Gastrocnemius medialis (tissue), 4 donors: ENCODE measurements around the gene DOCK4. TPM values are rescaled to one million over a fixed set of nuclear protein-coding genes. Genes with fewer than 3 reads are reported as not detected.
A peak's percentile ranks its signal among the peaks of the same experiment; 100 is the strongest.

Source experiments
- ATAC-seq, 2 donors: fragments of 150-250 bp; one replicate each; pipeline ENCODE4 v1.9.1; 2016
- DNase-seq, 2 donors: peaks; one replicate each; pipeline ENCODE4 v3.0.0-alpha.2; 2019
- H3K27ac ChIP-seq, 4 donors: fragments of 200-600 bp; sonication (generic); 1 replicate in 1 of 4; 2 replicates in 3 of 4; pipeline ENCODE4 v1.5.1; 2016 to 2018; ENCODE audit warnings: mild to moderate bottlenecking in 2 of 4, moderate library complexity in 1 of 4
- H3K27me3 ChIP-seq, 3 donors: fragments of 200-600 bp; sonication (generic) in 2 of 3; 1 replicate in 1 of 3; 2 replicates in 2 of 3; pipeline versions ENCODE4 v1.5.1 to v1.6.0; 2016 to 2019; ENCODE audit warnings: mild to moderate bottlenecking in 1 of 3, moderate library complexity in 1 of 3
- H3K36me3 ChIP-seq, 2 donors: fragments of 200-600 bp; sonication (generic) in 1 of 2; one replicate each; pipeline ENCODE4 v1.5.1; 2017 to 2018
- H3K4me1 ChIP-seq, 2 donors: fragments of 200-600 bp; sonication (generic) in 1 of 2; one replicate each; pipeline ENCODE4 v1.5.1; 2016 to 2017; ENCODE audit warnings: mild to moderate bottlenecking in 2 of 2
- H3K4me3 ChIP-seq, 4 donors: fragments of 200-600 bp; sonication (generic) in 3 of 4; 1 replicate in 1 of 4; 2 replicates in 3 of 4; pipeline ENCODE4 v1.5.1; 2016 to 2019; ENCODE audit warnings: mild to moderate bottlenecking in 2 of 4
- H3K9me3 ChIP-seq, 3 donors: fragments of 200-600 bp; sonication (generic) in 2 of 3; 1 replicate in 1 of 3; 2 replicates in 2 of 3; pipeline ENCODE4 v1.5.1; 2016 to 2019
- POLR2A ChIP-seq, 2 donors: fragments of 450-650 bp; IDR thresholded peaks; one replicate each; pipeline ENCODE4 v1.6.1; 2017; ENCODE audit warnings: antibody characterized with exemption in 2 of 2, mild to moderate bottlenecking in 2 of 2, moderate library complexity in 2 of 2
- in situ Hi-C, 4 donors: fragments of 200-750 bp; cut with MboI; loops; one replicate each; pipeline versions ENCODE4 v1.15.0 to v1.8.0; 2017; ENCODE audit warnings: low sequenced_read_pairs in 4 of 4
- intact Hi-C: fragments of 100-400 bp; cut with DNase I; formaldehyde crosslinking; loops from one replicate; pipeline ENCODE4 v1.15.1; 2023; ENCODE audit warnings: low total_unique reads
- total RNA-seq, 4 donors: library from RNA; depleted of rRNA; stranded (reverse); fragments of >200 nt; gene quantifications; one replicate each; pipeline versions ENCODE4 v1.1.0 to v1.2.3, GENCODE V29; 2016
- TF ChIP-seq, protein P1 (sequence below), 5 experiments: fragments of 450-650 bp in 3 of 5; fragments of 200-600 bp in 2 of 5; sonication (generic) in 2 of 5; IDR thresholded peaks in 4 of 5; conservative IDR thresholded peaks in 1 of 5; 1 replicate in 4 of 5; 2 replicates in 1 of 5; pipeline ENCODE4 v1.5.1; 2016 to 2019; ENCODE audit warnings: antibody characterized with exemption in 5 of 5, mild to moderate bottlenecking in 3 of 5, moderate library complexity in 3 of 5

Gene DOCK4
- total RNA-seq, 4 donors from 2014 or later: 8.7 to 12.0 (median 10.2) TPM

DNA sequence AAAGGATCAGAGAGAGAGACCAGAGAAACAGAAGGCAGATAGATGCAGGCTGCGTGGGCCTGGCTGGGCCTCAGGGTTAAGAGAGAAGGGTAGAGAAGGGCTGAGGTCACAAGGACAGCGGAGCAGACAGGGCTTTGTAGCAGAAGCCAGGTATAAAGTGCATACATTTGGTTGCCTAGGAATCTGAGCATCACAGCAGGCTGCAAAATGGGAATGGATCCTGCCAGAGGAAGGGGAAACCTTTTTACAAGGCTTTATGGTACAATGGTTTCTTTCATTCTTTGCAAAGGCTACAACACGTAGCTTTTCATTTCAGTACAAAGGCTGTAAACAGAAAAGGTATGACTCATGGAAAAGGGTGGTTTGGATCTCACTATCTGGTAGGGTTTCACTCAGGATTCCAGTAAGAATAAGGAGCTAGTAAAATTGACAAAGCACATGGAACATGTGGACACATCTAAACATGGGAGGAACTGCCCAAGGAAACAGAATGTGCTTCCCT is 275.1 kb downstream of the DOCK4 start:
- intact Hi-C loops: no loop called here
- ATAC-seq: peak; percentile 33

DNA sequence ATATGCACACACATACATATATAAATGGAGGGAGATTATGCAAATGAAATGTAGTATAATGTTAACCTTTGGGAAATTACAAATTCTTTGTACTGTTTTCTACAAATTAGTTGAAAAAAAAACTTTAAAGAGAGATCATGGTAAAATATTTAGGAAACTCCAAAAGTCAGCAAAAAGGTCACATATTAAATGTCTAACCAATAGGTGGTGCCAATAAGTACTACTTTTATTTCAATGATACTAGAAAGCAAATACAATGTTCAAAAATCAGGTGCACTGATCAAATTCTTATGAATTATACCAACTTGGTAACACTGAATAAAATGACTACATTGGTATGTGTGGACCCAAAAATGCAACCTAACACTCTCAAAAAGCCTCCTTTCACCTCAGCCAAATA is 276.9 kb downstream of the DOCK4 start:
- H3K9me3 ChIP-seq: no peaks in the 10 kb centered on the region
- no peak overlapping the region for H3K27ac ChIP-seq
- in situ Hi-C loops (no loop called here), intact Hi-C loops (no loop called here)
- ATAC-seq (no peak), DNase-seq (no peak)
- no peak for TF ChIP-seq POLR2A (IDR thresholded peaks at IDR 0.05)
- TF ChIP-seq, protein P1, sequence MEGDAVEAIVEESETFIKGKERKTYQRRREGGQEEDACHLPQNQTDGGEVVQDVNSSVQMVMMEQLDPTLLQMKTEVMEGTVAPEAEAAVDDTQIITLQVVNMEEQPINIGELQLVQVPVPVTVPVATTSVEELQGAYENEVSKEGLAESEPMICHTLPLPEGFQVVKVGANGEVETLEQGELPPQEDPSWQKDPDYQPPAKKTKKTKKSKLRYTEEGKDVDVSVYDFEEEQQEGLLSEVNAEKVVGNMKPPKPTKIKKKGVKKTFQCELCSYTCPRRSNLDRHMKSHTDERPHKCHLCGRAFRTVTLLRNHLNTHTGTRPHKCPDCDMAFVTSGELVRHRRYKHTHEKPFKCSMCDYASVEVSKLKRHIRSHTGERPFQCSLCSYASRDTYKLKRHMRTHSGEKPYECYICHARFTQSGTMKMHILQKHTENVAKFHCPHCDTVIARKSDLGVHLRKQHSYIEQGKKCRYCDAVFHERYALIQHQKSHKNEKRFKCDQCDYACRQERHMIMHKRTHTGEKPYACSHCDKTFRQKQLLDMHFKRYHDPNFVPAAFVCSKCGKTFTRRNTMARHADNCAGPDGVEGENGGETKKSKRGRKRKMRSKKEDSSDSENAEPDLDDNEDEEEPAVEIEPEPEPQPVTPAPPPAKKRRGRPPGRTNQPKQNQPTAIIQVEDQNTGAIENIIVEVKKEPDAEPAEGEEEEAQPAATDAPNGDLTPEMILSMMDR (IDR thresholded peaks at IDR 0.05 in 4 of 5, conservative IDR thresholded peaks at IDR 0.05 in 1 of 5): no peak
- H3K4me3 ChIP-seq: no peak overlapping the region
- H3K36me3 ChIP-seq: no peaks in the 10 kb centered on the region
- no peaks in the 10 kb centered on the region for H3K27me3 ChIP-seq
- H3K4me1 ChIP-seq: no peaks in the 10 kb centered on the region

More for the DNA sequence above, 275.1 kb downstream of the DOCK4 start:
- Histone ChIP-seq H3K4me3 (no peak overlapping the region), H3K4me1 (no peaks in the 10 kb centered on the region), H3K36me3 (peaks cover 0 to 5% of the 10 kb centered on the region in 2 donors), H3K27ac (peak overlapping the region in 2 of 4 donors; percentile 35 to 61), H3K27me3 (no peaks in the 10 kb centered on the region), H3K9me3 (no peaks in the 10 kb centered on the region)
- in situ Hi-C loops: no loop called here
- TF ChIP-seq, protein P1 (IDR thresholded peaks at IDR 0.05 in 4 of 5, conservative IDR thresholded peaks at IDR 0.05 in 1 of 5): no peak
- no peak for TF ChIP-seq POLR2A (IDR thresholded peaks at IDR 0.05)
- no peak for DNase-seq

DNA sequence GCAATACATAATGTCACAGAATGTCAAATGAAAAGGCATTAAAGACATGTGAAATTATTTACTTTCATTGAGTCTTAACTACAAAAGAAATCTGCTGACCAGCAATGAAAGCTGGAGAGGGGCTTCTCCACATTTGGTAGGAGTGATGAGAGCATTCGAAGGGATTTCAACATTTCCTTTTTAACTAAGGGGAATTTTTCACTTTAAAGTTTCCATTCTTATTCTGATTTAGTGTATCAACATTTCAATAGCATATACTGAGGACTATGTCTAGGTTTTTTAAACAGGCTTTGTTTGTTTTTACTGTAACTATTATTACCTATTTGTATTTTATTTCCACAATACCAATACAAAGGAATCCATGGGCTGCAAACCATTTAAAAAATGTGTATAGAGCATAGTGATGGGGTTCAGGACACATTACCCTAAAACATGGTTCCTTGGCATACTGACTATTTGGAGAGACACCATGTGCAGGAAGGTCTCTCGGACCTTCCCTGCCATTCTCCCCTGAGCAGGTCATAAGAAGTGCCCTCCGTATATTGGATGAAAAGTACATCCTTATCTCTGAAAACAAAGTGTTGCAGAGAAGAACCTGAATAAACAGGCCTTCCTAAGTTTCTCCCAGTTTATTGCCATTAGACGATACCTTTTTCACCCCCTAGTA is 278.7 kb downstream of the DOCK4 start:
- Histone ChIP-seq H3K4me1 (no peaks in the 10 kb centered on the region), H3K27ac (no peak overlapping the region), H3K9me3 (no peaks in the 10 kb centered on the region), H3K36me3 (no peaks in the 10 kb centered on the region), H3K4me3 (no peak overlapping the region), H3K27me3 (no peaks in the 10 kb centered on the region)
- TF ChIP-seq, protein P1 (IDR thresholded peaks at IDR 0.05 in 4 of 5, conservative IDR thresholded peaks at IDR 0.05 in 1 of 5): no peak
- no peak for TF ChIP-seq POLR2A (IDR thresholded peaks at IDR 0.05)
- no peak for DNase-seq
- in situ Hi-C loops (no loop called here), intact Hi-C loops (no loop called here)
- no peak for ATAC-seq

DNA sequence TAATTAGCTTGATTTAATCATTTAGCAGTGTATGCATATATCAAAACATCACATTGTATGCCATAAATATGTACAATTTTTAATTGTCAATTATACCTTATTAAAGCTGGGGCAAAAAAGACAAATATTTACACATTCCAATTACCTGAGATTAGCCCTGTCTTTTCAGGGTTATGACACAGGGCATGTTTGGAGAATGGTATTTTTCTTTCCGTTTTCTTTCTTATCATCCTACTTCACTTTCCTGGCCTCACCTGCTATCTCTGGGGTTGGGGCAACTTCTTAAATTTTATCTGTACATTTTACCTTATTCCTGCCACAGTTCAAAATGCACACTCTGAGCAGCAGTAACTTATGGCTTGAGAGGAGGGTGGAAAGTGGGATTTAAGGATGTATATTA is 285.9 kb downstream of the DOCK4 start:
- Histone ChIP-seq H3K9me3 (no peaks in the 10 kb centered on the region), H3K4me1 (no peaks in the 10 kb centered on the region), H3K36me3 (no peaks in the 10 kb centered on the region), H3K27me3 (no peaks in the 10 kb centered on the region), H3K27ac (no peak overlapping the region), H3K4me3 (no peak overlapping the region)
- in situ Hi-C loops: no loop called here
- TF ChIP-seq POLR2A (IDR thresholded peaks at IDR 0.05): no peak
- TF ChIP-seq, protein P1 (IDR thresholded peaks at IDR 0.05 in 4 of 5, conservative IDR thresholded peaks at IDR 0.05 in 1 of 5): no peak
- ATAC-seq: no peak
- intact Hi-C loops: no loop called here
- DNase-seq: no peak
